ENCODE measurements around the gene MVB12B.

- TF ChIP-seq GATA2 (IDR thresholded peaks at IDR 0.05; ENCODE audit: low read depth, low read length), result no peak
- TF ChIP-seq GATA3 (IDR thresholded peaks at IDR 0.05; ENCODE audit: low read depth, low read length), result no peak
Observed at GRCh38 chr9:126326228-126327005, at the start of gene MVB12B.
